IPS-18a (cell line): ENCODE measurements around the gene PPP1R3G.
A peak's percentile ranks its signal among the peaks of the same experiment; 100 is the strongest.

Experiments used
- H3K27ac ChIP-seq: one replicate; pipeline ENCODE4 v1.5.1; 2013; ENCODE audit warnings: low read length
- H3K27me3 ChIP-seq: one replicate; pipeline ENCODE4 v1.6.1; 2013; ENCODE audit warnings: mild to moderate bottlenecking, low read length; ENCODE audit not compliant: control insufficient read depth, insufficient read depth
- H3K36me3 ChIP-seq: one replicate; pipeline ENCODE4 v1.6.1; 2013; ENCODE audit warnings: low read depth, low read length; ENCODE audit not compliant: control insufficient read depth
- H3K4me1 ChIP-seq: one replicate; pipeline ENCODE4 v1.6.1; 2013; ENCODE audit warnings: low read depth, low read length; ENCODE audit not compliant: control insufficient read depth
- H3K4me3 ChIP-seq: one replicate; pipeline ENCODE4 v1.5.1; 2013; ENCODE audit warnings: low read length
- H3K9ac ChIP-seq: one replicate; pipeline ENCODE4 v1.6.1; 2013; ENCODE audit warnings: mild to moderate bottlenecking, low read length, moderate library complexity
- H3K9me3 ChIP-seq: one replicate; pipeline ENCODE4 v1.6.1; 2013; ENCODE audit warnings: low read depth, low read length; ENCODE audit not compliant: control insufficient read depth

The PPP1R3G gene

DNA sequence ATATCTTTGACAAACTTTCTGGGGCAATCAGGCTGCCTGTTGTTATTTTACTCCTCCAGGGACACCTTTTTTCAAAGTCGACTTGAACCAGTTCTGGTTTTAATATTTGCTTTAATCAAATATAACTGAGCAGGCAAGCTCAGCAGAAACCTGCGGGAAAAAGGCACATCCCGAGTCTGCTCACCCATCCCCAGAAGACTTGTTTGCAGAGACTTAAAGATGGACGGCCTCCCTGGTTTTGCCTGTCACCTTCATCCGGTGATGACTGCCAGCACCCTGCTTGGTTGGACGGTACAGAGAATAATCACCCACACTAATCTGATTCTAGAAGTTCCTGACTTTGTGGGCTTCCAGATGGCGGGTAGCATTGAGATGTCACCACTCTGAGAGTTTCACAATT, 36.8 kb downstream of the PPP1R3G start:
- H3K9me3 ChIP-seq: no peaks in the 10 kb centered on the region
- no peaks in the 10 kb centered on the region for H3K36me3 ChIP-seq
- H3K27me3 ChIP-seq: no peaks in the 10 kb centered on the region
- no peak overlapping the region for H3K4me3 ChIP-seq
- H3K27ac ChIP-seq: no peak overlapping the region
- no peak overlapping the region for H3K9ac ChIP-seq
- peaks cover 5% of the 10 kb centered on the region for H3K4me1 ChIP-seq

DNA sequence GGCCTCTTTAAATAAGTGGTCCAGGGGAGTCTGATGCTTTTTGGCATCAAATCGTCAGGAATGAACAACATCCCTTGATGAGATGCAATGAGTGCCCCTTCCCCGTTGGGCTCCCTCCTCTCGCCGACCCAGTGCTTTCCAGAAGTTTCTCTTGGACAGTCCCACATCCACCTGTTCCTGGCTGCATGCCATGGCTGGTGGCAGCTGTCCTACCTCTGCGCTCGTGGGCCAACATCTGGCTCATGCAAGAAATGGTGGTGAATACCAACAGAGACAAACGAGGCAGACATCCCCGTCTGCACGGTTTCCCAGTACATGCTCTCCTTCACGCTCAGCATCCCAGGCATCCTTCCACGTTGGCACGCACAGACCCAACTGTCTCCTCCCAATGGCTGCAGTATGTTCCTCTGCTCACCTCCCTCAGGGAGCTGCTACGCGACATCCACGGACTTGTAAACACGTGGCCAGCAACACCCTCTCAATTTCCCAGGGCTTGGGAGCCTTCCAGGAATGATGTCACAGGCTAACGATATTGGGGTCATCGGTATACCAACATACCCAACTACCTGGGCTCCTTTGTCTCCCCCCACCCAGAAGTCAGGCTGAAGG, 37.5 kb downstream of the PPP1R3G start:
- H3K4me3 ChIP-seq: no peak overlapping the region
- peaks cover 5% of the 10 kb centered on the region for H3K4me1 ChIP-seq
- H3K27ac ChIP-seq: no peak overlapping the region
- no peaks in the 10 kb centered on the region for H3K36me3 ChIP-seq
- H3K27me3 ChIP-seq: no peaks in the 10 kb centered on the region
- no peak overlapping the region for H3K9ac ChIP-seq
- H3K9me3 ChIP-seq: no peaks in the 10 kb centered on the region

DNA sequence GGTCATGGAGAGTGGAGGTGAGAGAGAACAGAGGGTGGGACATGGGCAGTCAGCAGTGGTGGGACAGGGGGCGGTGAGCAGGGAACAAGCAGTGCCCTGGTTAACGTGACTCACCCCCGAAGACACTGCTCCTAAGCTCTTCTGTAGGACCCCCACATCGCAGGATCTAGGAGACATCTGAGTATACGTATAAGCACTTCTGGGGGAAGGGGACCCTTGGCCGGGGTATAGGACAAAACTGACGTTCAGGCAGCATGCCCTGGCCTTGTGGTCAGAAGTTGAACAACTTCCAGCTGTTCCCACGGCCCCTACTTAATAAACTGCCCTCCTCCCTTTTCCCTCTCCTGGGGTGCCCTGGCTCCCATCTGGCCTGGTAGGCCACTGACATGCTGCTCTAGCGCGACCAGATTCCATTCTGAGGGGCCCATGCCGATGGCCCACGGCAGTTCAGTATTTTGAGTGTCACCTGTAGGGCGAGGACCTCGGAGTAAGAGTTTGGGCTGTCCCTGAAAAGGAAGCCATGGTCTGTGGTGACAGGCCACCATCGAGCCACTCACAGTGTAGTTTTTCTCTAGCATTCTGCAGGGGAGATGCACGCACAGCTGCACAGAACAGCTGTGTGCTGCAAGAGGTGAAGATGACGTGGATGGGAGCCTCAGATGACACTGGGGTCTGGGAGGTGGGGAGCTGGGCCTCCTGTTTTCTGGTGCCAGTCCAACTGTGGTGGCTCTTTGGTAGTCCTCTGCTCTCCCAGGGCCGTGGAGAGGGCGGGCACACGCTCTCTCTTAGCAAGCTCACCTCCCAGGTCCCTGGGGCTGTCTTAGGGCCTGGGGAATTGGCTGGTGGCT, 38.4 kb downstream of the PPP1R3G start:
- H3K4me1 ChIP-seq: peaks cover 5% of the 10 kb centered on the region
- H3K27ac ChIP-seq: no peak overlapping the region
- no peaks in the 10 kb centered on the region for H3K27me3 ChIP-seq
- no peak overlapping the region for H3K4me3 ChIP-seq
- H3K9me3 ChIP-seq: no peaks in the 10 kb centered on the region
- no peak overlapping the region for H3K9ac ChIP-seq
- no peaks in the 10 kb centered on the region for H3K36me3 ChIP-seq

DNA sequence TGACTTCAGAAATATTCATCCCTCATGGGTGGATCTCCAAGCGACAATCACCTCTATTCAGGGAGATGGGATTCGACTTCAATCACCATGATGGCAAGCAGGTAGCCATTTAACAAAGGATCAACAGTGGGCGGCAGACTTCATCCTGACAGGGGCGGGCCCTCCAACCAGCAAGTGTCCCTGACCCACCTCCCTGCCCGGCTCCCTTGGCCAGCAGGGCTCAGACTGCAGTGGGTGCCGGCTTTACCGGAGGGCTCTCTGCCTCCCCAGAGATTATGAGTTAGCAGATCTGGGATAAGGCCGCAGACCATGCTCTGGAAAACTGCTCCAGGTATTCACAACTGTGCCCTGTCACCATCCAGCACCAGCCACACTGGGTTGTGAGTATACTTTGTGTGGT, 39.4 kb downstream of the PPP1R3G start:
- H3K4me3 ChIP-seq: no peak overlapping the region
- no peaks in the 10 kb centered on the region for H3K9me3 ChIP-seq
- no peak overlapping the region for H3K27ac ChIP-seq
- no peaks in the 10 kb centered on the region for H3K27me3 ChIP-seq
- no peaks in the 10 kb centered on the region for H3K36me3 ChIP-seq
- peaks cover 5% of the 10 kb centered on the region for H3K4me1 ChIP-seq
- no peak overlapping the region for H3K9ac ChIP-seq

DNA sequence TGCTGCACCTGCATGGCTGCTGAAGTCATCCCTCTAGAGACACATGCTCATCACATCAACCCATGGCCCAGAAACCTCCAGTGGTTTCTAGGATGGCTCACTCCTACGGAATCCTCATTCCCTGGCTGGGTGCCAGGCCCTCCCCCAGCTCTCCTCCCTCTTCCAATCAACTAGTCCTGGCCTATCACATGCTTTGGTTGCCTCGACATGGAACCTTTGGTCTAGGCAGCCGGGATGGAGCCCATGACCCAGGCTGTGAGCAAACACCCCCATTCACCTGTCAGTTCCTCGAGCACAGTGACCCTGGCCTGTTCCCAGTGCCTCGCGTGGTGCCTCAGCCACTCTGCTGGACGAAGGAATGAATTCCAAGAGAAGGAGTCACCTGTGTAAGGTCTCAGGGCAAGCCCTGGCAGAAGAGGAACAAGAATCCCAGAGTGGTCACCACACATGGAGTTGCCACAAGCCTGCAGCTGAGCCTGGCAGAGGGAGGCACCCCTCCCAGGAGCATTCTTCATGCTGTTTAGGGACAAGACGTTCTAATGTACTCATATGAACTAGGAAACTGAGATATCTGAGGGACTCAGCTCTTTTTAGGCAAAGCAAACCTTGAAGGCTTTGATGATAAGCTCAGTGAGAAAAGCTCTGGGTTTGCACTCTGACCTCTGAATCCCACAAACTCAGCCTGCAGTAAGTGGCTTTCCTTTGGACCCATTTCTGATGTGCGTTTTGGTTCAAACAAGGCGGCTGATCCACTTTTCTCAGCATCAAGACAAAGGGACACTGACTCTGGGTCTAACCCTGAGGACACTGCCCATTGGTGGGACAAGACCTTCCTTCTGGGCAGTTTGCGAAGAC, 40.2 kb downstream of the PPP1R3G start:
- H3K9ac ChIP-seq: no peak overlapping the region
- no peaks in the 10 kb centered on the region for H3K9me3 ChIP-seq
- peaks cover 8% of the 10 kb centered on the region for H3K4me1 ChIP-seq

DNA sequence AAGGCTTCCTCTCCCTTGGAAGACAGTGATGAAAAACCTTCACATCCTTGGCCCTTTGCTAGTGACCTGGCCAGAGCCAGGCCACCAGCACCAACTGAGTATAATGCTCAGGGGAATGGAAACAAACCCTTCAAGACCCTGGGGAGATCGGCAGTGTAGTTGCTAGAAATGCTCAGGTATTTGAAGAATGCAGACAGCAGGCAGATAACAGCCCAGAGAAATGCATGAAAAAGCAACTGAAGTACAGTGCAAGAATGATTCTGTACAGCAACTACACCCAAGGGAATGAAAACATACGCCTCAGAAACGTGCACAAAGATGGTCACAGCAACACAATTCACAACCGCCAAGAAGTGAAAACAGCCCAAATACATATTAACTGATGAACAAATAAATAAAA, 41.1 kb downstream of the PPP1R3G start:
- no peak overlapping the region for H3K27ac ChIP-seq

More for the DNA sequence above, 40.2 kb downstream of the PPP1R3G start:
- Histone ChIP-seq H3K36me3 (no peaks in the 10 kb centered on the region), H3K27ac (no peak overlapping the region), H3K27me3 (no peaks in the 10 kb centered on the region), H3K4me3 (no peak overlapping the region)

DNA sequence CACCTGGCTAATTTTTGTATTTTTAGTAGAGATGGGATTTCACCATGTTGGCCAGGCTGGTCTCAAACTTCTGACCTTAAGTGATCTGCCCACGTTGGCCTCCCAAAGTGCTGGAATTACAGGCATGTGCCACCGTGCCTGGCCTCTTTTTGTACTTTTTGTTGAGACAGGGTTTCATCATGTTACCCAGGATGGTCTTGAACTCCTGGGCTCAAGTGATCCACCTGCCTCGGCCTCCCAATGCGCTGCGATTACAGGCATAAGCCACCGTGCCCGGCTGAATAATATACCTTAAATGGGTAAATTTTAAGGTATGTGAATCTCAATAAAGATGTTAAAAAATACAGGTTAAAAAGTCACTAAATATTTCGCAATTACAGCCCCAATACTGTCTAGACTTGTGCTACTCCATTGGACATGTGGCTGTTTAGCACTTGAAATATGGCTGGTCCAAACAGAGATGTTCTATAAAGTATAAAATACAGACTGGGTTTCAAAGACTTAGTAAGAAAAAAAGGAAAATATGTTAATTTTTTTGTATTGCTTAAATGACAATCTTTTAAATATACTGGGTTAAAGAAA, 42.1 kb downstream of the PPP1R3G start:
- Histone ChIP-seq H3K4me1 (peaks cover 23% of the 10 kb centered on the region), H3K27ac (no peak overlapping the region)

More for the DNA sequence above, 41.1 kb downstream of the PPP1R3G start:
- Histone ChIP-seq H3K36me3 (no peaks in the 10 kb centered on the region), H3K4me3 (no peak overlapping the region), H3K9ac (no peak overlapping the region), H3K27me3 (no peaks in the 10 kb centered on the region), H3K9me3 (no peaks in the 10 kb centered on the region), H3K4me1 (peaks cover 13% of the 10 kb centered on the region)

DNA sequence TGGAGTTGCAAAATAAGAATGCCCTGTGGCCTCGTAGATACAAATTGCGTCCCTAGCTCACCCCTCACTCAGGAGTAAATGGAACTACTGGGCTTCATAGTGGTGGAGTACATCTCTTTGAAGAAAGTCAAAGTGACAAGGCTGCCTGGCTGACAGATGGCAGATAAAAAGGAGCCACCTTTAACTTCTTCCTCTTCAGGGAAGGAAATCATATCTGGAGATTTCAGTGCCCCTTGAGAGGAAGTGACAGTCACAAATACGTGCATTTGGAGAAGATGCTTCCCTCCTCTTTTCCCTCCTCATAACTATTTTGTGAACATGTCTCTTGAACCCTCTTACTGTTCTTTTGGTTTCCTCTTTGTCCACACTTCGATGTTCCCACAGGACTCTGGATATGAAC, 43.2 kb downstream of the PPP1R3G start:
- no peak overlapping the region for H3K4me3 ChIP-seq
- H3K9ac ChIP-seq: no peak overlapping the region
- no peaks in the 10 kb centered on the region for H3K27me3 ChIP-seq
- H3K9me3 ChIP-seq: no peaks in the 10 kb centered on the region
- no peaks in the 10 kb centered on the region for H3K36me3 ChIP-seq
- no peak overlapping the region for H3K27ac ChIP-seq
- peaks cover 34% of the 10 kb centered on the region for H3K4me1 ChIP-seq

More for the DNA sequence above, 42.1 kb downstream of the PPP1R3G start:
- Histone ChIP-seq H3K9me3 (no peaks in the 10 kb centered on the region), H3K4me3 (no peak overlapping the region), H3K9ac (no peak overlapping the region), H3K36me3 (no peaks in the 10 kb centered on the region), H3K27me3 (no peaks in the 10 kb centered on the region)

DNA sequence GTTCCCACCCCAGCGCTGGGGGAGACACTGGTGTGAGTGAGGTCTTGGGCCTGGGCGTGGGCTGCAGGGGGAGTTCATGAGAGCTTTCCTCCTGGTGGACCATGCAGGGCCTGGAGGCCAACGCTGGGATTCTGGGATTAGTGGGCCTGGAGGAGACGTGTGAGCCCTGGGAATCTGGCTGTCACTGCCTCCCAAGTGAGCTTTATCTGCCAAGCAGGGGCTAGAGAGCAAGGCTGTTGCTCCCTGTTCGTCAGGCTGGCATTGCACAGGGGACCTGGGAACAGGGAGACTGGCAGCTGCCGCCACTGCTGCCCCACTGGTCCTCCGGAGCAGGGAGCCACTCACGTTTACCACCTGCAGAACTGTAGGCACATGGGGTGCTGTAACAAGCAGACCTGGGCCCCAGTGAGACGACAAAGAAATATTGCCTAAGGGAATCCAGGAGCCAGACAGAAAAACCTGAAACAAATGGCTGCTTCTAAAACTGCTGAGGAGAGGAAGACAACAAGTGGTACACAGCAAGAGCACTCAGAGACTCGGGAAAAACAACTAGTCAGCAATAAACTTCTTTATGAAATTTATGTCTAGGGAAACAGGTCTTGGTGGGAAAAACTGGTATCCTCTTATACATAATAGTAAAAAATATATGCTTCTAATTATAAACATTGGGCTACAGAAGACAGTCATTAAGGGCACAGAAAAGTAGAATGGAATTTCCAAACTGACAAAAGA, 45.2 kb downstream of the PPP1R3G start:
- no peaks in the 10 kb centered on the region for H3K27me3 ChIP-seq
- H3K36me3 ChIP-seq: no peaks in the 10 kb centered on the region
- H3K9ac ChIP-seq: no peak overlapping the region
- no peak overlapping the region for H3K27ac ChIP-seq
- no peak overlapping the region for H3K4me3 ChIP-seq
- H3K9me3 ChIP-seq: no peaks in the 10 kb centered on the region
- H3K4me1 ChIP-seq: peaks cover 43% of the 10 kb centered on the region

DNA sequence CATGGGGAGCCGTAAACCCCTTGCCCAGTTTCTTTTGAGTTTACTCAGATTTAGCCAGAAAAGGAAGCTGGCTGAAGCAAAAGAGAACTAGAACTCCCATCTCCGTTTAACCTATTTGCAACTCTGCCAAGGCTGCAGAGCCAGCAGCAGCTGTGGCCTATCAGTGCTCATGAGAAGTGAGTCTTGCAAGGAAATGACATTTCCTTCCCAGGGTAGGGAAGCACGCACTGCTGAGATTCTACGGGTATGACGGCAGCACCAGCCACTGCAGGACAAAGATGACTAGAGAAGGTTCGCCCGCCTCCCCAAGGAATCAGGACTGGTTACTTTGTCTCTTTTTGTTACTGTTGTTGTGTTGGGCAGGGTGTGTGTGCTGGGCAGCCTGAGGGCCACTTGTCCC, 47.6 kb downstream of the PPP1R3G start:
- peak overlapping the region; percentile 42 for H3K4me3 ChIP-seq
- H3K27ac ChIP-seq: peak overlapping the region; percentile 78
- H3K4me1 ChIP-seq: peaks cover 39% of the 10 kb centered on the region
- peak overlapping the region; percentile 12 for H3K9ac ChIP-seq
- H3K27me3 ChIP-seq: no peaks in the 10 kb centered on the region
- H3K9me3 ChIP-seq: no peaks in the 10 kb centered on the region
- H3K36me3 ChIP-seq: no peaks in the 10 kb centered on the region

DNA sequence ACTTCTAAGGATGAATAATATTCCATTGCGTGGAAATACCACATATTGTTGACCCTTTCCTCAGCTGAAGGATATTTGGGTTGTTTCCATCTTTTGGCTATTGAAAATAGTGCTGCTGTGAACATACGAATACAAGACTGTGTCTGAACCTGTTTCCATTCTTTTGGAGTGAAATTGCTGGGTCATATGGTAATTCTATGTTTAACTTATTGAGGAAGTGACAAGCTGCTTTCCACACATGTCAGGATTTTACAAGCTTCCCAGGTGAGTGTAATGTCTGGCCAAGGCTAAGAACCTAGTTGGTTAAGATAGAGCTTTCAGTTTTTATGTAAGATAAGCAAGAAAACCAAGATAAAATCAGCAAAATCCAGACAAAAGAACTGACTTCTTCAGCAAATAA, 48.8 kb downstream of the PPP1R3G start:
- H3K4me1 ChIP-seq: peaks cover 45% of the 10 kb centered on the region
- no peaks in the 10 kb centered on the region for H3K27me3 ChIP-seq
- no peak overlapping the region for H3K9ac ChIP-seq
- H3K4me3 ChIP-seq: no peak overlapping the region
- H3K27ac ChIP-seq: no peak overlapping the region
- H3K36me3 ChIP-seq: no peaks in the 10 kb centered on the region
- H3K9me3 ChIP-seq: no peaks in the 10 kb centered on the region
